HL-60/S4 treated with phorbol 12-myristate 13-acetate at 8.2 ng/mL for 4 days and 3 days (cell line): ENCODE data around the gene NOTCH1.
"Not testable (repeated sequence)": the region's sequence is repeated elsewhere in the genome, so short reads cannot be mapped to it uniquely, and the experiment has no call there.

Experiments
- in situ Hi-C: fragments of 300-500 bp; cut with MboI; formaldehyde crosslinking; loops from 2 replicates; pipeline ENCODE4 v1.15.0; 2022; ENCODE audit warnings: low sequenced_read_pairs

NOTCH1 gene

DNA sequence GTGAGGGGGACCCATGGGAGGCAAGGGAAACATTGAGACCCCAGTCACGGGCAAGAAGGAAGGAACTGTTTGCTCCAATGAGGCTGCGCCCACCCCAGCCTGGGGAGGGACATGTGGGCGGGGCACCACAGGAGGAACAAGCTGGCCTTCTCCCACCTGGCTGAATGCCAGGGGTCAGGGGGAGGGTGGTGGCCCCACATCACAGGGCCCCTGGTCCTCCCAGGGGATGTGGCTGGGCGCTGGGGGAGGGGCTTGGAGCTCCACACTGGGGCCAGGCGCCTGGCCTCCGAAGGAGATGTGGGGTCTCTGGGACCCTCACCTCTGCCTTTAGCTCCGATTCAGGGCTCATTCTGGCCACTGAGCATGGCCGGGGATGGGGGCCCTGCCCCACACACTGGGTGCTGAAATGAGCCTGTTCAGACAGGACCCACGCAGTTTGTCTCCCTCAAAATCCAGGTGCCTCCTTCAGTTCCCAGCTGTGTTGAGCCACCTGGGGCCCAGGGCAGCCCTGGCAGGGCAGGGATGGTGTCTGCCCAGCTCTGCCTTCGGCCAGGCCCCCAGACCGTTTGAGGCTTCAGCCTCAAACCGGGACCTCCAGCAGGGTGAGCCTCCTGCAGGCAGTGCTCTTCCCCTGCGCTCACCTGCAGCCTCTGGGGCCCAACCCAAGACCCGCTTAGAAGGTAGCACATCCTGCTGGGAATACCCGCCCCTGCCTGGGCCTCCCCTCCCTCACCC lies 33.2 kb upstream of the NOTCH1 start:
- in situ Hi-C loops: no loop called here

DNA sequence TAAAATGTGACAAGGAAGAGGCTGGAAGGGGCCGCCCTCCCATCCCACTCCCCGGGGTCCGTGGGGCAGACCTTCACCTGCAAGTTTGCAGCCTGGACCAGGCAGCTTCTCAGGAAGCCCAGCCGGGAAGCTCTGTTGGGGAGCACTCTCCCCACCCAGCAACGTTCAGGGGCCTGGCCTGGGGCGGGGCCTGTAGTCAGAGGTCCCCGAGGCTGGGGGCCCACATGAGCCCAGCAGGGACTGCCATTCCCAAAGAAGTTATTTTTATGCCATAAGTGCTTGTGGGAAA lies 32.7 kb upstream of the NOTCH1 start:
- in situ Hi-C loops: no loop called here

DNA sequence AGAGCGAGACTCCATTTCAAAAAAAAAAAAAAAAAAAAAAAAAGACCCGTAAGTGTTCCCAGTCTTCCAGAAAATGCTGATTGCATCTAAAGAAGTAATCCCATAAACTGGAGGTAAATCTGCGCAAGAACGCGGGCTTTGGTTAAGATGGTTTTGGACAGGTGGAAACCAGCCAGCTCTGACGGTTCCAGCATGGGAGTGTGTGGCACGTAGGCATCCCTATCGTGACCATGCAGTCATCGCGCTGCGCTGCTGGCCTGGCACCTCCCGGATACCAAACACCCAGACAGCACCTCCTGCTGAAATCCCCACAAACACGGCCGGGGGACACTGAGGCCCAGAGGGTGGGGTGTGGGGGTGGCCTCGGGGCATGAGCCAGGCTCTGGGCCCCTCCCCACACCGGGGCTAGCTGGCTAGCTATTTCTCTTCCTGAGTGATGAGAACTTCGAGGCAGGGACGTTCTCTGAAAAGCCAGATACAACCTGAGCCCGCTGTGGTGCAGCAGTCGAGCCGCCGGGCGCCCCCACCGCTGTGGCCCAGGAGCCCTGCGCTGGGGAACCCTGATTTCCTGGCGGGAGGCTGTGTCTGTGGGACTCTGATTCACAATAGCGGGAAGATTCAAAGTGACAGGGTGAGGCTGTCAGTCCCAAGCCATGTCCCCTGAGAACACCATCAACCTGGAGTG lies 32.2 kb upstream of the NOTCH1 start:
- in situ Hi-C loops: no loop called here

DNA sequence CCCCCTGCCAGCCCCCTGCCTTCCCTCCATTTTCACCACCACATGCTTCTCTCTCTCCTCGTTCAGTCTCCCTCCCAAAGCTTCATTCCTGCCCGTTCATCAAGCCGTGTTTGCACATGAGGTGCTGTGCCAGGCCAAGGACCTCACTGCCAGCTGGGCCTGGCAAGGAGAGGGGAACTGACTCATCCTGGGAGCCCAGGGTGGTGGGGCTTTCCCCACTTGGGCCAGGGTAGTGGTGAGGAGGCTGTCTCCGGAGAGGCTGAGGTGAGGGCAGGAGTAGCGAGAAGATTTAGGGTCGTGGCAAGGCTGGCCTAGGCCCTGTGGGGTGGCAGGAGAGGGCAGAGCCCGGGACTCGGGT lies 30.4 kb upstream of the NOTCH1 start:
- in situ Hi-C loops: no loop called here

DNA sequence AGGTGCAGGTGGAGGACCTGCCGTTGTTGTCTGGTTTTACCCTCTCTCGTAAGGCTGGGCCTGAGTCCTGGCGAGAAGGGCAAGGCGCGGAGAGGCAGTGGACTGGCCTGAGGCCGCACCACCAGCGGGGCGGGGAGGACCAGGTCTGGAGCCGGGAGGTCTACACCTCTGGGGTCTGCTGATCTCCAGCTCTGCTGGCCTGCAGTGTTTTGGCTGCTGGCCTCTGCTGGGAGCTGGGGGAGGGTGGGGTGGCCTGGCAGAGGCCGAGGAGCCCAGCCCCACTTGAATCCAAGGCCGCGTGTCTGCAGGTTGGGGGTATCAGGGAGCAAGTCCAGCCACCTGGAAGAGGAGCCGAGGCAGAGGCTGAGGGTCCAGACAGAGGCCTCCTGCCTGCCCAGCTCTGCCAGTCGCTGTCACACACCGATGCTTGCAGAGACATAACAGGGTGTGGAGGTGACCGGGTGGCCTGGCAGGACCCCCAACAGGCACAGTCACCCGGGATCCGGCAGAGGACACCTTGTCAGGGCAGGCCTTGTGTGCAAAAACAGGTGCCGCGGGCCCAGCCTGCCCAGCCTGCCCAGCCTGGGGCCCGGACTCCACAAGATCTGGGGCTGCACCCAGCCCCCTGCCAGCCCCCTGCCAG lies 29.9 kb upstream of the NOTCH1 start:
- in situ Hi-C loops: no loop called here

DNA sequence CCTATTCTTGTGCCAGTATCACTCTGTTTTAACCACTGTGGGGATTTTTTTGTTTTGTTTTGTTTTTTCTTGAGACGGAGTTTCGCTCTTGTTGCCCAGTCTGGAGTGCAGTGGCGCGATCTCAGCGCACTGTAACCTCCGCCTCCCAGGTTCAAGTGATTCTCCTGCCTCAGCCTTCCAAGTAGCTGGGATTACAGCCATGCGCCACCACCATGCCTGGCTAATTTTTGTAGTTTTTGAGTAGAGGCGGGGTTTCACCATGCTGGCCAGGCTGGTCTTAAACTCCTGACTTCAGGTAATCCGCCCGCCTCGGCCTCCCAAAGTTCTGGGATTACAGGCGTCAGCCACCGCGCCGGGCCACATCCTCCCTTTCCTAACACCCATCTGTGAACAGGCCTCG lies 28.8 kb upstream of the NOTCH1 start:
- in situ Hi-C loops: not testable (repeated sequence)

DNA sequence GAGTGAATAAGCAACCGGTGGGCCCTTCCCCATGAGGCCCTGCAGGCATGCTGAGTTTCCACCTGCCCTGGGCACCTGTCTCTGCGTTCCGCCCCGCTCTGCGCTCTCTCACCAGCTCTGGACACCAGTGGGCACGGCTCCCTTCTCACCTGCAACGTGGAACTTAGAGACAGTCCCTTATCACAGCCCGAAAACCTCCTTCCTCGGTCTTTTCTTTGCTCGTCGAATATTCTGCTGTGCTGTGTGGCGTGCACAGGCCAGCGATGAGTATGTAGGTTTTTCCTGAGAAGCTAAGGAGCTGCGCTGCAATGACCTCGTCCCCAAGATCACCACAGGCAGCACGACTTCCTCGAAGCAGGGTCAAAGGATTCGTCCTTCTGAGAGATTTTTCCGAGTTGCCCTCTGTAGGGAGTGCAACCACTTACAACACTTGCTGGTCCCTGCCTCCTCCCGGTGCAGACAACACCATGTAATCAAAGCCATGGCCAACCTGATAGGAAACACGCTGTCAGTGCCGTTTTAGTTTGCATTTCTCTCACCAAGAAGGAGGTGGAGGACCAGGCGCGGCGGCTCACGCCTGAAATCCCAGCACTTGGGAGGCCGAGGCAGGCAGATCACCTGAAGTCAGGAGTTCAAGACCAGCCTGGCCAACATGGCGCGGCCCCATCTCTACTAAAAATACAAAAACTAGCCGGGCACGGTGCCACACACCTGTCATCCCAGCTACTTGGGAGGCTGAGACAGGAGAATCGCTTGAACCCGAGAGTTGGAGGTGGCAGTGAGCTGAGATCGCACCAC lies 27.2 kb upstream of the NOTCH1 start:
- in situ Hi-C loops: no loop called here

DNA sequence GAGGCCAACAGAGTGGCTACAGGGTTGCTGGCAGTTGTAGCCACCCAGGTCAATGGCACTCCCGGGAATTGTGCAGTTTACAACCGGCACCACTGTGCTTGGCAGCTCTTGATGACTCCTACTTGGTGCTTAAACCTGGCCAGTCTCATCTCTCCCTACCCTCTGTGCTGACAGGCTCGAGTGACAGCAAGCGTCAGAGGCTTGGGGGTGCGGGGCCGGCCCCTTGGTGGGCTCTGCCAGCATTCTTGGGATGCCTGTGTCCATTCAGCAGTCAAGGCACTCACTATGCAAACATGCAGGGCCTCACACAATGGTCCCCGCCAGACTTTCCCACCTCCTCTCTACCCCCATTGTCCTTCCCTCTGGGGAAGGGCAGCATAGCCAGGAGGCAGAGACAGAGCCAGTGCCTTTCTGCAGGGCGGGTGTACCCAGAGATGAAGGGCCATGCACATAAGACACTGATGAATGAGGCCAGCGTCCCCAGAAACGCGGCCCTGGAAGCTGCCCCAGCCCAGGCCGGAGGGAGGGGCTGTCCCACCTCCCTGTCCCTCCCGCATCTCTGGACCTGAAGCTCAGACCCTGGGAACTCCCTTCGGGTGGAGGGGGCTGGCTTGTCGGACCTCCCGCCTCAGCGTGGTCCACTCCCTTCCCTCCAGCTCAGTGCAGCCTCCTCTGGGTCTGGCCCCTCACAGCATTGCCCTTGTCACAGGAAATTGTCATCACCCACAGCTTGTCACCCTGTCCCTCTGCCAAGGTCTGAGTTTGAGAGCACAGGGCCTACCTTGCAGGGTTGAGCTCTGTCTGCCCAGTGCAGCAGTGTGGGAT lies 26.4 kb upstream of the NOTCH1 start:
- in situ Hi-C loops: no loop called here

DNA sequence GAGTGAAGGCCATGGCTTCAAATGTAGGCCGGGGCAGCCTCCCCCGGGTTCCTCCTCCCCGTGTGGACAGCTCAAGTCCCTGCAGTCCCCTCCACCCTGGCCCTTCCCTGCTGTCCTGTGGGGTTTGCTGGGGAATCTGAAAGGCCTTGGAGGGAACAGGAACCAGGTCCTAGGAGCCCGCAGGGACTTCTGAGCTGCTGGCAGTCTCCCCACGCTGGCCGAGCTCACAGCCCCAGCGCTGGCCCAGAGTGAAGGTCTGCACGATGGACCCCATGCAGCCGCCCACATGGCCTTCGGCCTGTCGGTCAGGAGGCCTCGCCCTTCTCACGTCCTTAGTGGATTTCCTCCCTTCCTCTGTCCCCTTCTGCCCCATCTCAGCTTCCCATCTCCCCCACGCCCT lies 25.7 kb upstream of the NOTCH1 start:
- in situ Hi-C loops: no loop called here

DNA sequence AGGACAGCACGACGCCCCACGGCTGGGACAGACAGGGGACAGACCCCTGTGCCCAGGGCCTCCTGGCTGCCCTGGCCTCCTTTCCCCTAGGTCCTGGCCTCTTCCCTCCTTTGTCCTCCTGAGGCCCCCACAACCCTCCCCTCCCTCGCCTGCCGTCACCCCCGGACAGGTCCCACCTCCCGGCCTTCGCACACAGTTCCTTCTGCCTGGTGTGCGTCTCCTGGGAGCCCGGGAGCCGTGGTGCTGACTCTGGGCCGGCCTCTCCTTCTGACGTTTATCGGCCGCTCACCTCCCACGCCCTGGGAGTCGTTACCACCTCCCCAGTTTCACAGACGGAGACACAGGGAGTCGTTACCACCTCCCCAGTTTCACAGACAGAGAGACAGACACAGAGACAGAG lies 25.1 kb upstream of the NOTCH1 start:
- in situ Hi-C loops: no loop called here

DNA sequence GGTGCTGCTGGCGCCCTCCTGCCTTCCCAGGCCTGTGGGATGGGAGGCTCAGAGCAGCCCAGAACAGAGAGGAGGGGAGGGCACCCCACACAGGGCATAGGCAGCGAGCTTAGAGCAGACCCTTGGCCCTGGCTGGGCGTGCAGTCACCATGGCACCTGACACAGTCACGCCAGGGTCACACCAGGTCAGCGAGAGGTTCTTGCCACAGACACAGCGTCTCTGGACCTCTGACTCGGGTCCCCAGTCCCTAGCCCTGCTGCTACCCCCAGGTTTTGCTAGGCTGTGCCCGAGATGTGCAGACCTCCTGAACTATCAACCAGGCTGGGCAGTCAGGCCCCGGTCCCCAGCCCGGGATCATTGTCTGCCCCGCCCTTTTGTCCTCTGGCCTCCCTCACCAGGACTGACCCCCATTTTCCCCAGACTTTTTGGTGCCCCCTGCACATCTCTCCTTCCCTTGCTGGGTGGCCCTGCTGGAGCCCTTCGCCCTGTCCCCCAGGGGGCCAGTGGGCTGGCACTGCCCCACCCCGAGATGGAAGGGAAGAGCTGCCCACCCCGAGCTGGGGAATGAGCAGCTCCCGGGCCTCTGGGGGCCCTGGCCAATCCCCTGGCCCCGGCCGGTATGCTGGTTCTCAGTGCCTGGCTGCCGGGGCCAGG lies 24.5 kb upstream of the NOTCH1 start:
- in situ Hi-C loops: no loop called here

DNA sequence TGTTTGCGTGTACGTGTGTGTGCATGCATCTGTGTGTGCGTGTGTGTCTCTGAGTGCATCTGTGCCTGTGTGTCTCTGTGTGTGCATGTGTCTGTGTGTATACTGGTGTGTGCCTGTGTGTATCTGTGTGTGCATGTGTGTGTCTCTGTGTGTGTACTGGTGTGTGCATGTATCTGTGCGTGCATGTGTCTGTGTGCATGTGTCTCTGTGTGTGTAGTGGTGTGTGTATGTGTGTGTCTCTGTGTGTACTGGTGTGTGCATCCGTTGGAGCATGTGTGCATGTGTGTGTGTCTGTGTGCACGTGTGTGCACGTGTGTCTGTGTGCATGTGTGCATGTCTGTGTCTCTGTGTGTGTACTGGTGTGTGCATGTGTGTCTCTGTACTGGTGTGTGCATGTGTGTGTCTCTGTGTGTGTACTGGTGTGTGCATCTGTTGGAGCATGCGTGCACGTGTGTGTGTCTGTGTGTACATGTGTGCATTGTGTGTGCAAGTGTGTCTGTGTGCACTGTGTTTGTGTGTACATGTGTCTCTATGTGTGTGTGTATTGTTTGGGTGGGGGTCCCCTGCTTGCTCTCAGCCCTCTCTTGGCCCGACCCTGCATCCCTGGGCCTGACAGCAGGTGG lies 23.8 kb upstream of the NOTCH1 start:
- in situ Hi-C loops: no loop called here

DNA sequence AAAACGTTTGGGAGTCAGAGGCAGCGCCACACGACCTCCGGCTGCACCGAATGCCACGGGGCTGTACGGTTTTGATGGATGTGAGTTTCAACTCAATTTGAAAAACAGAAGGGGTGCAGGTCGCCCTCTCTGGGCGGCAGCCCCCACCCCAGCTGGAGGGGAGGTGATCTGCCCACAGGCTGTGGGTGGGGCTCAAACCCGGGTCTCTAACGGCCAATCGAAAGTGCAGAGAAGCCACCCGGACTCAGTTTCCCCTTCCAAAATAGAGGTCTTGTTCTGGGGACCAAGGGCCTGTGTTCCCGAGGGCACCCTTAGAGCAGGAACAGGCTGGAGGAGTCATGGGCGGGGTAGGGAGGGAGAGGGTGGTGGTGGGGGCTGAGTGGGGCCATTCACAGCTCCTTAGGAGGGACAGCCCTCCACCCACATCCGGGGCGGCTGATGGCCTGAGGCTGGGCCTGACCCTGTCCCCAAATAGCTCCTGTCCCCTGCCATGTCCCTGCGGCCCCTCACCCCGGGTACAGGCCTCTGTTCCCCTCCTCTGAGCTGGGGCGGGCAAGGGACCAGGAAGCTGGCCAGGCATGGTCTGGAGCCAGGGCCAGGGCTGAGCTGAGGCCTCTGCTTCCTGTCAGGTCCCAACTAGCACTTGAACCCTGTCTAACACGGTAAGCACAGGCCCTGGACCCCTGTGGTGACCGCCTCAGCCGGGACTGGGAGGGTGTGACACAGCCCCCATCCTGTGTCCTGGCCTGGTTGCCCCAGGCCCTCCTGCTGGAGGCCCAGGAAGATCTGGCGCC lies 22.6 kb upstream of the NOTCH1 start:
- in situ Hi-C loops: no loop called here

DNA sequence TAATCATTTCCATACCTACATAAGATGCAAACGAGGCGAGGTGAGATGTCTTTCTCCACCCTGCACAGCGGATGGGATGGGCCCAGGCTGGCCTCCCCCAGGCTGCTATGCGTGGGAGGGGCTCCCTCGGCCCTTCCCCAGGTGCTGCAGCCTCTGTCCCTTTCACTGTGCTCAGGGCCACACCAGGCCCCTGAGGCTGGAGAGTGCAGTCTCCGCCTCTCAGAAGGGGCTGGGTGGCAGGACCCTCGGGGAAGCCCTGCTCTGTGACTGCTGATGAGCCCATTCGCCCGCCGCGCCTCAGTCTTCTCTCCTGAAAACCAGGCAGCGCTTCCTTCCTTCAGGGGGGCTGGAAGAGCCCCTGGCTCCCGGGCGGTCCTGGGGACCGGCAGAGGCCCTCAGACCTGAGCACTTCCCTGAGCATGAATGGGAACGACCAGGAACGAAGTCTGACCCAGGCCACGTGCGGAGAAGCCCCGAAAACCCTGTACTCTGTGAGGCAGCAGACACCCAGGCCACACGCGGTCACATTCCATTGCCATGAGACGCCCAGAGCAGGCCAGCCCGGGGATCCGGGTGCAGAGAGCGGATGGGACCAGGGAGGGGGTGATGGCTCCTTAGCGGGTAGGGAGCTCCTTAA lies 21.9 kb upstream of the NOTCH1 start:
- in situ Hi-C loops: no loop called here

DNA sequence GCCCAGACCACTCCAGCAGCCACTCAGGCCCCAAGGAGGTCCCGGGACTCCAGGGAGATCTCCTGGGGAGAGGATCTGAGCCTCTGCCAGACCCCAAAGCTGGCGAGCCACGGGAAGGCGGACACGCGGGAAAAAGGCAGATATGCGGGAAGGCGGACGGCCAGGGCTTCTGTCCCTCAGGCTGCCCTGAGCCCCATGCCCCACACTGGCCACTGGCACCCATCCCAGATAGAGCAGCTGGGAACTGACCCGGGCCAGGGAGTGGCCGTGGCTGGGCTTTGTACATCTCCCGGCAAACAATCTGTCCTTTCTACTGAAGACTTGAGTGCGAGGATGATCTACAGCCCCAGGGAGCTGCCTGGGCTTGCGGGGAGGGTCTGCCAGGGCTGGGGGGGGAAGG lies 21.1 kb upstream of the NOTCH1 start:
- in situ Hi-C loops: no loop called here

DNA sequence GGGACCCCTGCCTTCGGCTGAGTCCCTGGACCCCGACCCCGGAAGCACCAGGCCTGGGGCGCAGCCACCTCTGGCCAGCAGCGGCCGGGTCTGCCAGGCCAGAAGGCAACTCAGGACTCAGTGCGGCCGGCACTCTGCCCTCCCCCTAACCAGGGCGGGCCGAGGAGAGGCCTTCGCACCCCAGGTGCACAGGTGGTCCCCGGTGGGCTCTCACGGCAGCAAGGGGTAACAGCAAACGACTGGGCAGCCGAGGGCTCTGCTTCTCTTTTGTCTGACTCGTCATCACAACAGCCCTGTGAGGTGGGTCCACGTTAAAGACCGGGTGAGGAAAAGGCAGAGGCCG lies 20.7 kb upstream of the NOTCH1 start:
- in situ Hi-C loops: no loop called here

DNA sequence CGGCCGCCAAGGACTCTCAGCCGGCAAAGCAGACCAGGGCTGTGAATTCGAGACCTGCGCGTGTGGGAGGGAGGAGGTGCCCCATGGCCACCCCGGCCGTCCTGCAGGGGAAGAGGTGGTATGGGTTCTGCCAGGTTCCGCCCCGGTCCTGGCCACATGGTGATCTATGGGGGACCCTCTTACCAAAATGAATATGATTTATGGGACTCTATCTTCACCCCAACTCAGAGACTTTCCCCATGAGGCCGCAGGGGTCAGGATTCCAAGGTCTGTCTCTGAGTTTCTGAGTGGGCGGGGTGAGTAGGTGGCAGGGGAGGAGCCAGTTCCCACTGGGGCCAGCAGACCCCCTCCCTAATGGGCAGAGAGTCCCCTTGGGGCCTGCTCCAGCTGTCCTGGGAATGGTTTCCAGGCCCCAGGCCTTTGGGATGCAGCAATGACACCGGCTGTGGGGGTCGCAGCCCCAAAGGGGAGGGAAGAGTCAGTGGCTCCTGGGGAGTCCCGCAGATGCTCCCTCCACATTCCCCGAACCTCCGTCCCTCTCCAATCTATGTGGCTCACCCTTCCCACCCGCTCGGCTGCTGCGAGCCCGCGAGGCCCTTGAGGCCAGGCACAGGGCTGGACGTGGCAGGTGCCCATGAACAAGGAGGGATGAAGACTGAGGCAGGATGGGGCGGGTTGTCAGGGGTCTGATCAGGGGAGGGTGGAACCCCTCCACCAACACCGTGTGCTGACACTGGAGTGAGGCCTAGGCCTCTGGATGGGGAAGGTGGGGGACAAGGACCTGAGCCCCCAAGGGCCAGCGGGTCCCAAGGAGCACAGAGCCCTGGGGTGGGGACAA lies 20.1 kb upstream of the NOTCH1 start:
- in situ Hi-C loops: no loop called here
